Measurements from ENCODE around the gene GJD4. TPM values are rescaled to one million over a fixed set of nuclear protein-coding genes. Genes with fewer than 3 reads are reported as not detected.

Gene GJD4
- total RNA-seq, 1 experiment from 2014 or later: 0.18 TPM

- peaks cover 30% of the 10 kb centered on the region for H3K36me3 Mint-ChIP-seq (ENCODE audit: insufficient read depth, unreplicated experiment)
- TF ChIP-seq CTCF (IDR thresholded peaks at IDR 0.05; ENCODE audit: insufficient read depth in 1 of 2, low read depth in 1 of 2, low read length in 1 of 2, severe bottlenecking in 1 of 2, unreplicated experiment in 1 of 2): no peak
- no peak overlapping the region for H3K27ac Mint-ChIP-seq (ENCODE audit: unreplicated experiment)
- ChIA-PET CTCF (no interaction called here), POLR2A (no interaction called here)
- H3K9me3 ChIP-seq: no peaks in the 10 kb centered on the region
- H3K4me3 Mint-ChIP-seq (ENCODE audit: unreplicated experiment): no peak overlapping the region
- H3K4me1 Mint-ChIP-seq (ENCODE audit: low read depth, unreplicated experiment): no peaks in the 10 kb centered on the region
- DNase-seq: no peak
- BruUV-seq (replicated peaks): no TSS peak
- no peaks in the 10 kb centered on the region for H3K27me3 ChIP-seq (replicated peaks; ENCODE audit: control insufficient read depth, insufficient read depth, low read length)
- intact Hi-C loops (cut with micrococcal nuclease; ENCODE audit: unreplicated experiment): no loop called here
- H3K9me3 Mint-ChIP-seq (ENCODE audit: unreplicated experiment): no peaks in the 10 kb centered on the region
- no peak overlapping the region for H3K4me3 ChIP-seq (ENCODE audit: low read depth, low read length)
- no peaks in the 10 kb centered on the region for H3K4me1 ChIP-seq
- H3K27me3 Mint-ChIP-seq (ENCODE audit: insufficient read depth, unreplicated experiment): no peaks in the 10 kb centered on the region
- H3K36me3 ChIP-seq (ENCODE audit: control insufficient read depth, insufficient read depth, low read length): peaks cover 1% of the 10 kb centered on the region
Observed at GRCh38 chr10:35573796-35574195, 31.3 kb upstream of the GJD4 start.

DNA sequence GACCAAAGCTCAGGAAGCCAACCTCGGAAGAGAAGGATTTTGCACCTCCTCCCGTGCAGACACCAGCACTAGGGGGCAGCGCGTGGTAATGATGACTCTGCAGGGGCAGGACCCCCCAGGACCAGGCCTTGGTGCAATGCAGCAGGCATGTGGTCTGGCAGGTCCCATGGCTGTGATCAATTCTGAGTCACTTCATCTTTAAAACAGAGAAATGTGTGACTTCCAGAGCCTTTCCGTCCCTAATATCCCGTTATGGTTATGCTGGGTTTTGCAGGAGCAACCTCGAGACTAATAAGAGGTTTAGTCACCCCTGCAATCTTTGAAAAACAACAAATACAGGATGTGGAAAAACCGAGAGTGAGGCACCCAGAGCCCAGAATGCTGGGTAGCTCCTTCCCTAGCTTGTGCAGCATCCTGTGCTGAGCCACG, 30.2 kb upstream of the GJD4 start:
- Histone ChIP-seq H3K4me1 (no peaks in the 10 kb centered on the region), H3K27me3 (replicated peaks; ENCODE audit: control insufficient read depth, insufficient read depth, low read length) (no peaks in the 10 kb centered on the region), H3K4me3 (ENCODE audit: low read depth, low read length) (no peak overlapping the region), H3K36me3 (ENCODE audit: control insufficient read depth, insufficient read depth, low read length) (peaks cover 1% of the 10 kb centered on the region), H3K9me3 (no peaks in the 10 kb centered on the region)
- Mint-ChIP-seq H3K4me1 (ENCODE audit: low read depth, unreplicated experiment) (no peaks in the 10 kb centered on the region), H3K27ac (ENCODE audit: unreplicated experiment) (no peak overlapping the region), H3K36me3 (ENCODE audit: insufficient read depth, unreplicated experiment) (peaks cover 31% of the 10 kb centered on the region), H3K9me3 (ENCODE audit: unreplicated experiment) (no peaks in the 10 kb centered on the region), H3K4me3 (ENCODE audit: unreplicated experiment) (no peak overlapping the region), H3K27me3 (ENCODE audit: insufficient read depth, unreplicated experiment) (peaks cover 2% of the 10 kb centered on the region)
- TF ChIP-seq CTCF (IDR thresholded peaks at IDR 0.05; ENCODE audit: insufficient read depth in 1 of 2, low read depth in 1 of 2, low read length in 1 of 2, severe bottlenecking in 1 of 2, unreplicated experiment in 1 of 2): peak in 1 of 2 experiments; percentile 24
- intact Hi-C loops (cut with micrococcal nuclease; ENCODE audit: unreplicated experiment): no loop called here
- BruUV-seq (replicated peaks): no TSS peak
- ChIA-PET POLR2A (no interaction called here), CTCF (interaction anchor here (0.6 kb wide), 1 partner anchor 274 kb away, joined by 7 read pairs; no protein-coding TSS in a partner anchor)
- DNase-seq: peak in 1 of 2 experiments; percentile 36

DNA sequence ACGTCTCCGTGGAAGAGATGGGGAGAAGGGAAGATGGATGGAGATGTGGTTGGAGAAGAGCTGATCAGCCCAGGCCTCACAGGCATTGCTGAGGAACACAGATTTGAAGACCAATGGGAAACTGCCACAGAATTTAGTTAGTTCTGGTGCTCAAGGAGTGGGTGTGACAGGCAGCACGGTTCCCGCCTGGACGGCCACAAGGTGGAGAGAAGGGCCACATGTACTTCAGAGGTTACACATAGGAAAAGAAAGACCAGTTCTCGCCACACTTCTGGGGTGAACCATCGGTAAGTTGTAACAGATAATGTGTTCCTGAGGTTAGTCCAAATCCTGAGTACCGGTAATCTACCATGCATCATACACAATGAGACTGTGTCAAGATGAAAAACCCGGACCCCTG, 29.5 kb upstream of the GJD4 start:
- Mint-ChIP-seq H3K4me1 (ENCODE audit: low read depth, unreplicated experiment) (no peaks in the 10 kb centered on the region), H3K36me3 (ENCODE audit: insufficient read depth, unreplicated experiment) (peaks cover 31% of the 10 kb centered on the region), H3K4me3 (ENCODE audit: unreplicated experiment) (no peak overlapping the region), H3K9me3 (ENCODE audit: unreplicated experiment) (no peaks in the 10 kb centered on the region), H3K27ac (ENCODE audit: unreplicated experiment) (no peak overlapping the region), H3K27me3 (ENCODE audit: insufficient read depth, unreplicated experiment) (peaks cover 2% of the 10 kb centered on the region)
- Histone ChIP-seq H3K9me3 (no peaks in the 10 kb centered on the region), H3K4me1 (no peaks in the 10 kb centered on the region), H3K27me3 (replicated peaks; ENCODE audit: control insufficient read depth, insufficient read depth, low read length) (no peaks in the 10 kb centered on the region), H3K36me3 (ENCODE audit: control insufficient read depth, insufficient read depth, low read length) (peaks cover 1% of the 10 kb centered on the region), H3K4me3 (ENCODE audit: low read depth, low read length) (no peak overlapping the region)
- no peak for TF ChIP-seq CTCF (IDR thresholded peaks at IDR 0.05; ENCODE audit: insufficient read depth in 1 of 2, low read depth in 1 of 2, low read length in 1 of 2, severe bottlenecking in 1 of 2, unreplicated experiment in 1 of 2)
- CTCF ChIA-PET: no interaction called here
- BruUV-seq (replicated peaks): no TSS peak
- intact Hi-C loops (cut with micrococcal nuclease; ENCODE audit: unreplicated experiment): no loop called here
- no peak for DNase-seq
- POLR2A ChIA-PET: no interaction called here
